NCI-H1092 (cell line): ENCODE results near the gene WBP1L.

Experiments used
- DNase-seq: peaks from one replicate; lab custom pipeline; 2025; lab: John Stamatoyannopoulos, UW

WBP1L gene

DNA sequence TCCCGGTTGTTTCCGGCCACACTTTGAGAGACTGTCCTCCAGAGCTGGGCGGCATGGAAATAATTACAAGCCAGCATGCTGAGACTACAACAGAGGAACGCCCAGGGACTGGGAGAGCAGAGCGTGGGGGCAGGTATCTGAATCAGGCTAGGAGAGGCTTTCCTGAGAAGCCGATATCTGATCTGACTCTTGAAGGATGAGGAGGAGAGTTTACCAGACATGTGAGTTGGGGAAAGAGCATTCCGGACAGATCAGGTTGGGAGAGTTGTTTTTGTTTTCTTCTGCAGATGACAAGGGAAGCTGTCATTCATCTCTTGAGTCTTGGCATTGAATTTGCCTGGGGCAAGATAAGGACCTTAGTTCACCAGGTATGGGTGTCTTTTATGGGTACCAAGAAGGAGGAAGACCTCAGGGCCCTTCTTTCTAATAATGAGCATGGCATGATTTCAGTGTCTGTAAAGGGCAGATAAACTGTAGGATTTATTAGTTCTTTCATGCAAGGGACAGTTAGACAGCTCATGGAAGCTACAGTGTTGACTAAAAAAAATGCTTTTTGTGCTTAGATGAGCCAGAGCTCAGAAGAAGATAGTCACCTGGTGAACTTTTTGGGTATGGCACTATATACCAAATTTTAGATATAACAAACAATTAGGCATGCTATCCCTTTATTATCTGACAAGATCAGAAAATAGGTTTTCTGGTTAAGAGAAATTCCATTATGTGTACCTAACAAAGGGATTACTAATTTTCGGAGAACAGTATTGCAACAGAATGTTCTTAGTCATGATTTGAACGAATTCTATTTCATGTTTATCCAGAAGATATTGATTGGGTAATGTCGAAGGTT, 36.2 kb downstream of the WBP1L start:
- no peak for DNase-seq

GRCh38 chr10:102780527-102780808, 36.7 kb downstream of the WBP1L start:
- no peak for DNase-seq

GRCh38 chr10:102781090-102781920, 37.6 kb downstream of the WBP1L start:
- DNase-seq, result no peak

- DNase-seq, result no peak
These were observed 38.3 kb downstream of the WBP1L start for GRCh38 chr10:102781921-102782557.

- no peak for DNase-seq
These were observed 39.2 kb downstream of the WBP1L start for GRCh38 chr10:102782673-102783551.

DNA sequence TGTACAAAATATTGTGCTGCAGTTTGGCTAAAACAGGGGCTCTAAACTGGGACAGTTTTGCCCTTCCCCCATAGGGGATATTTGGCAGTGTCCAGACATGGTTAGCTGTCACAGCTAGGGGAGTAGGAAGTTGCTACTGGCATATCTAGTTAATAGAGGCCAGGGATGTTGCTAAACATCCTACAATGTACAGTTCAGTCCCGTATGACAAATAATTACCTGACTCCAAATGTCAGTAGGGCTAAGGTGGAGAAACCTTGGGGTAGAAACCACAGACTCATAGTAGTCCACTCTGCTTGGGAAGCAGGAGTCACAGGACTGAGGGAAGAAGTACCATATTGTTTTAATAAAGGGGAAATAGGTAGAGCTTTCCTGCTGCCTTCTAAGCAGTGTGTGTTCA, 39.8 kb downstream of the WBP1L start:
- DNase-seq, result no peak

- no peak for DNase-seq
These were observed 42.1 kb downstream of the WBP1L start for GRCh38 chr10:102785818-102786217.

- no peak for DNase-seq
These were observed 48.1 kb downstream of the WBP1L start for GRCh38 chr10:102791754-102792395.

GRCh38 chr10:102795453-102796406, 52.0 kb downstream of the WBP1L start:
- no peak for DNase-seq

- no peak for DNase-seq
These were observed 52.8 kb downstream of the WBP1L start for GRCh38 chr10:102796407-102797176.

GRCh38 chr10:102799691-102800471, 56.1 kb downstream of the WBP1L start:
- no peak for DNase-seq

- no peak for DNase-seq
These were observed 57.0 kb downstream of the WBP1L start for GRCh38 chr10:102800611-102801335.

DNA sequence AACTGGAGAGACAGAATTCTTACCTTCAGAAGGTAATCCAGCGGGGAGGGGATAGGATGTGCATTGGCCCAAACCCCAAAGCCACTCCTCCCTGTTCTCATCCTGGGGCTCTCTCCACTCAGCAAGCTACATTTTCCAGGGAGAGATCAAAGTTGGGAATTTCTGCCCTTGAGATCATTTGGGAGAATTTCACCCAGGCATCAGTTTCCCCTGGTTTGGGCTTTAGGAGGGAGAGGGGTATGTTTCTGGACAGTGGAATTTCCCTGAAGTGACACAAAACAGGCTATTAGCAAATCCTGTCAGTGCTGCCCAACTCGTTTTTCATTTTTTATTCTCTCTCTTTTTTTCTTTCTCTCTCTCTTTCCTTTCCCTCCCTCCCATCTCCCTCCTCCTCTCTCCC, 57.7 kb downstream of the WBP1L start:
- no peak for DNase-seq

- no peak for DNase-seq
These were observed 58.2 kb downstream of the WBP1L start for GRCh38 chr10:102801978-102802377.

DNA sequence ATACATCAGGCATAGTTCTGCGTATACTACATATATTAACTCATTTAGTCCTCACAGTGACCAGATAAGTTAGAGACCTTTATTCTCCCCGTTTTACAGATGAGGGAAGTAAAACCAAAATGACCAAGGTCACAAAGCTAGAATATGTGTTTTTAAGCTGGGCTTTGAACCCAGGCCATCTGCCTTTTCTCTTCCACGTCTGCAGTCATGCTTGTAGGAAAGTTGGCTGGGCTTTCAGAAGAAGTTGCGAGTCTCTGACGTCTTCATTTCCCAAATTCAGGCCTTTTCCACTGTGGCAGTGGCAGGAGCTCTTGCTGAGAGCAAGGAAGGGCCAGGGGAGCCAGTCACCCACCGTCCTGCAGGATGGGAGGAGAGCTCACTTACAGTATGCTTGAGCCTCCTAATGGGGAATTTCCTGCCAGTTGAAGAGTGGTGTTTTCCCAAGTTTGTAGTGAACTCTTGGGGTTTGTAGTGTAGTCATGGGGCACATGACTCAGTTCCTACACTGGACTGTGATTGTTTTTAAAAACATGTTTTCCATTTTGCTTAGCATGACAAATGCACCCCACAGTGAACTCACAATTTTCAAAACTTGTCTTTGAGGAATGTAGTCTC, 59.3 kb downstream of the WBP1L start:
- DNase-seq, result no peak

GRCh38 chr10:102804382-102805055, 60.8 kb downstream of the WBP1L start:
- DNase-seq, result no peak

GRCh38 chr10:102808380-102808779, 64.6 kb downstream of the WBP1L start:
- no peak for DNase-seq
